ENCODE results near the gene DNAH8. TPM values are rescaled to one million over a fixed set of nuclear protein-coding genes. Genes with fewer than 3 reads are reported as not detected.

DNAH8 gene
- total RNA-seq, 1 experiment from 2014 or later: 0.05 TPM

DNA sequence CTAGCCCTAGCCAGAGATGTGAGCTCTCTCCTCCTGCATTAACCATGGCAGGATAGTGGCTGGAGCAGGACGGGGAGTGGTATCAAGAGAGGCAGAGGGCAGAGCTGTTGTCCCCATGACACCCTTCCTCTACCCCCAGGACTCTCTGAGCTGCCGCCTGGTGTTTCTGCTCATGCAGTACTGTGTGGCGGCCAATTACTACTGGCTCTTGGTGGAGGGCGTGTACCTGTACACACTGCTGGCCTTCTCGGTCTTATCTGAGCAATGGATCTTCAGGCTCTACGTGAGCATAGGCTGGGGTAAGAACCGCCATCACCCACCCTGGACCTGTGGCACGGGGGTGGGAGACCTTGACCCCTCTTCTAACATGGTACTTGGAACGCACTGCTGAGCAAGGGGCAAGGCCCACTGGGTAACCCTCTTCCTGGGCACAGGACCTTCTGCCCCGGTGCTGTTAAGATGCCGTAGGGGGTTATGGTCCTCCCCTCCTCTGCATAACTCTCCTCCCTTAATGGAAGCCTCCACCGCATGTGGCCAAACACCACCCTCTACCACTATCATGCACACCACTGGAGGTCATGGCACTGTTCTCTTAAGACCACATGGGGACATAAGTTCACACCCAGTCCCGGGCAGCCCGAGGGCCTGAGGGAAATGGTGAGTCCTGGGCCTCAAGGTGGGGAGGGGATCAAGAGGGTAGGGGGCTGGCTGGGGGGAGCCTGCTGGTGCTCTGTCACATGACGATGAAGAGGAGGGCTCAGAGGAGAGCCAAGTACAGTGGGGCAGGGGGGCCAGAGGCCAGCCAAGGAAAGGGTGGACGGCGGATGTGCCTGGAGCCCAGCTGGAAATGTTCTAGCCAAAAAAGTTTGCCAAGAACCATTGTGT, 358.6 kb downstream of the DNAH8 start:
- no peaks in the 10 kb centered on the region for H3K36me3 Mint-ChIP-seq (ENCODE audit: insufficient read depth, unreplicated experiment)
- no peaks in the 10 kb centered on the region for H3K27me3 Mint-ChIP-seq (ENCODE audit: unreplicated experiment)
- no peak for DNase-seq
- H3K9me3 Mint-ChIP-seq (ENCODE audit: low read depth, unreplicated experiment): no peaks in the 10 kb centered on the region
- no peak overlapping the region for H3K4me3 Mint-ChIP-seq (ENCODE audit: low read depth, unreplicated experiment)
- BruUV-seq (replicated peaks): no TSS peak
- H3K27ac Mint-ChIP-seq (ENCODE audit: unreplicated experiment): no peak overlapping the region
- intact Hi-C loops (cut with micrococcal nuclease; ENCODE audit: unreplicated experiment): no loop called here
- no peaks in the 10 kb centered on the region for H3K4me1 Mint-ChIP-seq (ENCODE audit: low read depth, unreplicated experiment)
- TF ChIP-seq, protein P1, sequence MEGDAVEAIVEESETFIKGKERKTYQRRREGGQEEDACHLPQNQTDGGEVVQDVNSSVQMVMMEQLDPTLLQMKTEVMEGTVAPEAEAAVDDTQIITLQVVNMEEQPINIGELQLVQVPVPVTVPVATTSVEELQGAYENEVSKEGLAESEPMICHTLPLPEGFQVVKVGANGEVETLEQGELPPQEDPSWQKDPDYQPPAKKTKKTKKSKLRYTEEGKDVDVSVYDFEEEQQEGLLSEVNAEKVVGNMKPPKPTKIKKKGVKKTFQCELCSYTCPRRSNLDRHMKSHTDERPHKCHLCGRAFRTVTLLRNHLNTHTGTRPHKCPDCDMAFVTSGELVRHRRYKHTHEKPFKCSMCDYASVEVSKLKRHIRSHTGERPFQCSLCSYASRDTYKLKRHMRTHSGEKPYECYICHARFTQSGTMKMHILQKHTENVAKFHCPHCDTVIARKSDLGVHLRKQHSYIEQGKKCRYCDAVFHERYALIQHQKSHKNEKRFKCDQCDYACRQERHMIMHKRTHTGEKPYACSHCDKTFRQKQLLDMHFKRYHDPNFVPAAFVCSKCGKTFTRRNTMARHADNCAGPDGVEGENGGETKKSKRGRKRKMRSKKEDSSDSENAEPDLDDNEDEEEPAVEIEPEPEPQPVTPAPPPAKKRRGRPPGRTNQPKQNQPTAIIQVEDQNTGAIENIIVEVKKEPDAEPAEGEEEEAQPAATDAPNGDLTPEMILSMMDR (IDR thresholded peaks at IDR 0.05; ENCODE audit: unreplicated experiment): no peak
- CTCF ChIA-PET: interaction anchor here (0.5 kb wide), 1 partner anchor 15 kb away, joined by 8 read pairs; no protein-coding TSS in a partner anchor

DNA sequence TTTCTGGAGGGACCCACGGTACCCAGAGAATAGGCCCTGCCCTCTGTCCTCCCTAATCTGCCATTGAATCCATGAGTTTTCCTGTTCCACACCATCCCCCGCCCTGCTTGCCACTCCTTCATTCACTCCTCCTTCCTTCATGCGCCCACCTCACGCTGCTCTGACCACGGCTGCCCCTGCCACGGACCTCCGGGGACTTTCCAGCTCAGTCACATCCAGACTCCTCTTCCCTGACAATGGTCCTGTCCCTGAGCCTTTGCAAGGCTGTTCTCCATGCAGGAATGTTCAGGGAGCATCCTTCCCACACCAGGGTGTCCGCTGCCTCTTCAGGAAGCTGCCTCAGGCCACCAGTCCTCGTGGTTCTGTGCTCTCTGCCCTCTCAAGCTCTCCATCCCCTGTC, 359.4 kb downstream of the DNAH8 start:
- TF ChIP-seq, protein P1 (IDR thresholded peaks at IDR 0.05; ENCODE audit: unreplicated experiment): no peak

DNA sequence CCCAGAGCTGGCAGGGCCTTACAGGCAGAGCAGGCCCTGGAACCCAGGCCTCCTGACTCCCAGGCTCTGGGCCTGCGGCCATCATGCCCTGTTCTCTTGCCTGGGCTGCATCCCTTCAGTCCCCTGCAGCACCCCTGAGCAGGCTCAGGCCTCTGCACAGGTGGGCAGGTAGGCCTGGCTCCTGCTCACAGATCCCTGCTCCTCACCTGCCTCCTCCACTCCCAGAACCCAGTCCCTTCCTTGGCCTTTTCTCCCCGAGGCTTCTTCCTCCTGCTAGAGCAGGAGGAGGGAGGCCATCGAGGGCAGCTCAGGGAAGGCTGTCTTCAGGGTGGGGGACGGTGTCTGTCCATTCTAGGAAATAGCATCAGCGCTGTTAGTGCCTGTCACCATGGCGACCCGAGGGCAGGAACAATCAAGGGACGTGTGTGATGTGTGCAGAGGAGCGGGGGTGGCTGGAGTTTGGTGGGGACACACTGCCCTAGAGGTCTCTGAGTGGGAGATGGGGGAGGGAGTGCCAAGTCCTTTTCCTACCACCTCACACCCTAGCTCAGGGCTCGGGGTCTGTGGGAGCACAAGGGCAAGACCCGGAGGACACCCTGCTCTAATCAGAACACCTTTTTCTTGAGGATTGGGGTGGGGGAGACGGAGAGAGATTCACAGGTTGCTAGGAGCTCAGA, 360.0 kb downstream of the DNAH8 start:
- H3K27ac Mint-ChIP-seq (ENCODE audit: unreplicated experiment): no peak overlapping the region
- no peak for DNase-seq
- TF ChIP-seq, protein P1 (IDR thresholded peaks at IDR 0.05; ENCODE audit: unreplicated experiment): no peak
- BruUV-seq (replicated peaks): no TSS peak
- no peaks in the 10 kb centered on the region for H3K27me3 Mint-ChIP-seq (ENCODE audit: unreplicated experiment)
- intact Hi-C loops (cut with micrococcal nuclease; ENCODE audit: unreplicated experiment): no loop called here
- H3K9me3 Mint-ChIP-seq (ENCODE audit: low read depth, unreplicated experiment): no peaks in the 10 kb centered on the region
- CTCF ChIA-PET: no interaction called here
- no peaks in the 10 kb centered on the region for H3K4me1 Mint-ChIP-seq (ENCODE audit: low read depth, unreplicated experiment)
- H3K36me3 Mint-ChIP-seq (ENCODE audit: insufficient read depth, unreplicated experiment): no peaks in the 10 kb centered on the region
- H3K4me3 Mint-ChIP-seq (ENCODE audit: low read depth, unreplicated experiment): no peak overlapping the region

More for the DNA sequence above, 359.4 kb downstream of the DNAH8 start:
- no peak for DNase-seq
- Mint-ChIP-seq H3K36me3 (ENCODE audit: insufficient read depth, unreplicated experiment) (no peaks in the 10 kb centered on the region), H3K27ac (ENCODE audit: unreplicated experiment) (no peak overlapping the region), H3K27me3 (ENCODE audit: unreplicated experiment) (no peaks in the 10 kb centered on the region), H3K4me1 (ENCODE audit: low read depth, unreplicated experiment) (no peaks in the 10 kb centered on the region), H3K4me3 (ENCODE audit: low read depth, unreplicated experiment) (no peak overlapping the region), H3K9me3 (ENCODE audit: low read depth, unreplicated experiment) (no peaks in the 10 kb centered on the region)
- BruUV-seq (replicated peaks): no TSS peak
- intact Hi-C loops (cut with micrococcal nuclease; ENCODE audit: unreplicated experiment): no loop called here
- CTCF ChIA-PET: no interaction called here

DNA sequence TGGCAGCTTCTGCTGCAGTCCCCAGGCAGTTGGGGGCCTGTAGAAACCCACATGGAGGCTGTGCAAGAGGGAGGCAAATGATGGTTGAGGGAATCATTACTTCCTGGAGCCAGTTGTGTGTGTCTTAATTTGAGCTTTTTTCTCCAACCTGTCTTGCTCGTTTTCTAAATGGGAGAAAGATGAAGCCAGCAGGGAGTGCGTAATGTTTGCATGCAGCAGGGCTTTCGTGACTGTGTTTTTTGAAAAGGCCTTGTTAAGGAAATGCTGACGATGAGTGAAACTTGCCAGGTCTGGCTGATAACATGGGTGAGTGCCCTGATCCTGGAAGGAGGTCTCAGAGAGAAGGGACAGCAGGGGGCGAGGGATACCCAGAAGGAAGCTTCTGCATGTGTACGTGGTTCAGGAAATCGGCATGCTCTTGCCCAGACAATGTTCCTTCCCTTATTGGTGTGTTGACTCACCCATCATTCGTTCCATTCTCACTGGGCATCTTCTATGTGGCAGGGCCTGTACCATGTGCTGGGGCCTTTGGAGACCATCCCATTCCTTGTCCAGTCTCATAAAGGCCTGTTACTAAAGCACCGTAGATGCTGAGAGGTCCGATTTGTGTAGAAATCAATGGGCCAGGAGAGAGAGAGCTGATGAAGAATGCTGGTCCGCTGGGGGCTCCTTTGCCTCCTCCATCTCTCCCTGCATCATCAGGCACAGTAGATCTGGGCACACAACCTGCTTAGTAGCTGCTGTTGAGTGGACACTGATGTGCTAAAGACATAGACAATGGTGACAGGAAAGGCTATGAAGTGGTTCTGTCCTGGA, 360.9 kb downstream of the DNAH8 start:
- Mint-ChIP-seq H3K27ac (ENCODE audit: unreplicated experiment) (no peak overlapping the region), H3K9me3 (ENCODE audit: low read depth, unreplicated experiment) (no peaks in the 10 kb centered on the region), H3K36me3 (ENCODE audit: insufficient read depth, unreplicated experiment) (no peaks in the 10 kb centered on the region), H3K4me1 (ENCODE audit: low read depth, unreplicated experiment) (no peaks in the 10 kb centered on the region), H3K4me3 (ENCODE audit: low read depth, unreplicated experiment) (no peak overlapping the region), H3K27me3 (ENCODE audit: unreplicated experiment) (no peaks in the 10 kb centered on the region)
- TF ChIP-seq, protein P1 (IDR thresholded peaks at IDR 0.05; ENCODE audit: unreplicated experiment): no peak
- DNase-seq: no peak
- intact Hi-C loops (cut with micrococcal nuclease; ENCODE audit: unreplicated experiment): no loop called here
- CTCF ChIA-PET: no interaction called here
- no TSS peak for BruUV-seq (replicated peaks)
